Ishikawa (cell line): ENCODE results near the gene PTPRE.

Experiments used
- CEBPB ChIP-seq: IDR thresholded peaks from 2 replicates; pipeline ENCODE4 v1.6.1; 2012
- CREB1 ChIP-seq: IDR thresholded peaks from 2 replicates; pipeline ENCODE4 v1.6.1; 2012; ENCODE audit warnings: low read depth
- EGR1 ChIP-seq: IDR thresholded peaks from 2 replicates; pipeline ENCODE4 v1.6.1; 2012
- EP300 ChIP-seq: IDR thresholded peaks from 2 replicates; pipeline ENCODE4 v1.6.1; 2012; ENCODE audit warnings: borderline replicate concordance
- FOXM1 ChIP-seq: IDR thresholded peaks from 2 replicates; pipeline ENCODE4 v1.6.1; 2012; ENCODE audit warnings: low read depth, borderline replicate concordance
- NFIC ChIP-seq: IDR thresholded peaks from 2 replicates; pipeline ENCODE4 v1.6.1; 2012
- RAD21 ChIP-seq: IDR thresholded peaks from 2 replicates; pipeline ENCODE4 v1.6.1; 2012; ENCODE audit warnings: low read depth
- REST ChIP-seq: IDR thresholded peaks from 2 replicates; pipeline ENCODE4 v1.6.1; 2012; ENCODE audit warnings: low read depth, mild to moderate bottlenecking
- TAF1 ChIP-seq: IDR thresholded peaks from 2 replicates; pipeline ENCODE4 v1.6.1; 2012; ENCODE audit warnings: low read depth, mild to moderate bottlenecking
- TCF12 ChIP-seq: IDR thresholded peaks from 2 replicates; pipeline ENCODE4 v1.6.1; 2012; ENCODE audit warnings: low read depth
- TEAD4 ChIP-seq: IDR thresholded peaks from 2 replicates; pipeline ENCODE4 v1.6.1; 2012
- USF1 ChIP-seq: IDR thresholded peaks from 2 replicates; pipeline ENCODE4 v1.6.1; 2012
- YY1 ChIP-seq: IDR thresholded peaks from 2 replicates; pipeline ENCODE4 v1.6.1; 2012; ENCODE audit warnings: low read depth
- ZBTB7A ChIP-seq: IDR thresholded peaks from 2 replicates; pipeline ENCODE4 v1.6.1; 2012; ENCODE audit warnings: low read depth
- TF ChIP-seq, protein P1 (sequence below): IDR thresholded peaks from 2 replicates; pipeline ENCODE4 v1.6.1; 2012

PTPRE gene

GRCh38 chr10:128071417-128071782 lies 164.5 kb downstream of the PTPRE start:
- TF ChIP-seq TCF12 (no peak), CEBPB (no peak), USF1 (no peak), TAF1 (no peak), FOXM1 (no peak), ZBTB7A (no peak), NFIC (no peak), RAD21 (no peak), EGR1 (no peak), EP300 (no peak), REST (no peak), TEAD4 (no peak), CREB1 (no peak), YY1 (no peak)
- TF ChIP-seq, protein P1, sequence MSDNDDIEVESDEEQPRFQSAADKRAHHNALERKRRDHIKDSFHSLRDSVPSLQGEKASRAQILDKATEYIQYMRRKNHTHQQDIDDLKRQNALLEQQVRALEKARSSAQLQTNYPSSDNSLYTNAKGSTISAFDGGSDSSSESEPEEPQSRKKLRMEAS, result no peak

GRCh38 chr10:128072046-128072445 lies 165.1 kb downstream of the PTPRE start:
- no peak for TF ChIP-seq EGR1
- TF ChIP-seq TCF12, result no peak
- TF ChIP-seq TAF1, result no peak
- TF ChIP-seq CEBPB, result no peak
- TF ChIP-seq REST, result no peak
- no peak for TF ChIP-seq ZBTB7A
- no peak for TF ChIP-seq EP300
- no peak for TF ChIP-seq RAD21
- TF ChIP-seq USF1, result no peak
- TF ChIP-seq CREB1, result no peak
- TF ChIP-seq YY1, result no peak
- no peak for TF ChIP-seq NFIC

- TF ChIP-seq REST (no peak), FOXM1 (no peak), CEBPB (no peak), NFIC (no peak), CREB1 (no peak), ZBTB7A (no peak), TAF1 (no peak), EP300 (no peak), TCF12 (no peak), RAD21 (no peak), EGR1 (no peak), YY1 (no peak), TEAD4 (no peak), USF1 (no peak)
- TF ChIP-seq, protein P1, result no peak
Measured at GRCh38 chr10:128072941-128073645, 166.2 kb downstream of the PTPRE start.

GRCh38 chr10:128073890-128074289 lies 167.0 kb downstream of the PTPRE start:
- TF ChIP-seq YY1 (no peak), RAD21 (no peak), TEAD4 (no peak), FOXM1 (no peak), EP300 (no peak), TAF1 (no peak)
